ENCODE data around the gene CREB3L2.

The CREB3L2 gene

DNA sequence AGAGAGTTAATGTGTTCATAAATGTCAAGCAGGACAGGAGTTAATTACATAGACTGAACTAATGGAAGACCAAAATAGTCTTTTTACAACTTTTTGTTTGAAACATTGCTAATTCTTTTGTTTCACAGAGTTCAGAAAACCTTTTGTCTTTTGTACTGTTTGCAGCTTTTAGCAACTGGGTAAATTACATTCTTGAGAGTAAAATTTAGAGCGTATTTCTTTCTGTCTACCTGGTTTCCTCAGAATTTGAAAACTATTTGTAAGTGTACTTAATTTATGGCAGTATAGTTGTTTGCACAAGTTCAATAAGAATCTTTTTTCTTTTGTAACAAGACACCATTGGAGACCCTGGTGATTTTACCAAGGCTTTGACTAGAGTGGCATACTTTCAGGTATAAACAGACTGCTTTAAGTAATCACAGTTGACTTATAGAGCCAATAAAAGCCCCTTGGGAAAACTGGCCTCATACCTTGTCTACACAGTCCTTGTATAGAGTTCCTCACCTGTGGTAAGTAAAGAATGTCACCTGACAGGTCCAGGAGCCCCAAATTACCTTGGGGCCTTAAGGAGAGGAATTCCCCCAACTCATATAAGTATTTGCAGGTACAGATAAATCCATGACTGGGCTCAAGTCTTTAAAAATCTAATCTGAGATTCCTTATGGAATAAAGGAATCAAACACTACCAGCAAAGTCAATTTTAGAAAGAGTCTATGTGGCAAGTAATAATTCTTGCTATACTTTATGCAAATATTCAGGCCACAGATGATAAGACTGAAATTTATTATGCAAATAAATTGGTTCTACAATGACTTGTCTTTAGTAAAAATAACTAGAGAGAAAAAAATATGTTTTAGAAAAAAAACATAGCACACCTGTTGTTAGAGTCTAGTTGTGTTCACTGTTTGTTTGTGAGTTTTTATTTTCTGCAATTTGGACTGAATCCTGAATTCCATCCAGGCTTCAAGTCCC is 23.6 kb upstream of the CREB3L2 start:
- H3K14ac ChIP-seq (ENCODE audit: low read length) = no peak overlapping the region

DNA sequence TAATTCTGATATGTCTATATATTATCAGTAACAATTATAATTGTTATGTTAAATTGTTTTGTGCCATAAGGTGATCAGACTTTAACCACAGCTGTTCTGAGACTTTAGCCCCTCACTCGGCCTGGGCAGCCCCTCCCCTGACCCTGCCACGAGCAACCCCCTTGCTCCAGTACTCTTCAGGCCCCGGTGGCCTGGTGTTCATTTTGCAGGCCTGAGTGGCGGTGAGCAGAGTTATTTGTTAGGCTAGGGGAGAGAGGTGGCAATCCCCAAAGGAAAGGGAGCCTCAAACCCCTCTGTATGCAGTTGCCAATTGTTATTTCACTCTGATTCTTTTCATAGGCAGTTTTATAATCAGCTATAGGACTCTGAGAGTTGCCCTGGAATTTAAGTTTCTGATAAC is 22.9 kb upstream of the CREB3L2 start:
- DNase-seq = no peak
- peaks cover 3% of the 10 kb centered on the region for H3K9me3 ChIP-seq (ENCODE audit: insufficient read depth, low read depth, low read length)
- no peaks in the 10 kb centered on the region for H3K27me3 ChIP-seq (ENCODE audit: insufficient read depth, low read length)
- no peak overlapping the region for H3K4me2 ChIP-seq (ENCODE audit: low read length)
- H3K14ac ChIP-seq (ENCODE audit: low read length) = no peak overlapping the region
- H3K79me2 ChIP-seq (ENCODE audit: control insufficient read depth, insufficient read depth, low read length, poor library complexity) = no peaks in the 10 kb centered on the region
- H3K79me1 ChIP-seq (ENCODE audit: low read length) = no peaks in the 10 kb centered on the region
- H3K36me3 ChIP-seq (ENCODE audit: control insufficient read depth in 1 of 2, insufficient read depth in 2 of 2, low read length in 2 of 2) = peaks cover 0 to 2% of the 10 kb centered on the region in 2 experiments
- no peak overlapping the region for H4K91ac ChIP-seq (ENCODE audit: low read depth, low read length)
- no peak overlapping the region for H2BK5ac ChIP-seq (ENCODE audit: low read depth, low read length, poor library complexity)
- H2BK12ac ChIP-seq (ENCODE audit: low read length) = no peak overlapping the region
- H3K18ac ChIP-seq (ENCODE audit: low read length) = no peak overlapping the region
- no peaks in the 10 kb centered on the region for H3K4me1 ChIP-seq (ENCODE audit: control insufficient read depth in 1 of 2, insufficient read depth in 2 of 2, low read length in 2 of 2)
- H3K4ac ChIP-seq (ENCODE audit: low read depth, low read length) = no peak overlapping the region
- H4K8ac ChIP-seq (ENCODE audit: low read depth, low read length) = no peak overlapping the region
- H2AK5ac ChIP-seq (ENCODE audit: low read length) = peak overlapping the region; percentile 70
- H3K27ac ChIP-seq (ENCODE audit: low read depth, low read length) = no peak overlapping the region
- no peak overlapping the region for H3K4me3 ChIP-seq (ENCODE audit: low read depth, low read length)
- H2AFZ ChIP-seq (ENCODE audit: insufficient read depth, low read length, poor library complexity) = no peak overlapping the region
- WGBS (ENCODE audit: extremely low coverage, insufficient coverage, insufficient read length) = no CpG with 5 or more reads among the region's 4 CpGs
- no peak overlapping the region for H4K12ac ChIP-seq (ENCODE audit: low read depth, low read length)
- no peak overlapping the region for H3K23ac ChIP-seq (ENCODE audit: low read length)
- no peak overlapping the region for H3K9ac ChIP-seq (ENCODE audit: low read length)
- H2BK120ac ChIP-seq (ENCODE audit: insufficient read depth, low read length, poor library complexity) = no peak overlapping the region

More for the DNA sequence above, 23.6 kb upstream of the CREB3L2 start:
- H3K79me1 ChIP-seq (ENCODE audit: low read length) = peaks cover 2% of the 10 kb centered on the region
- no peaks in the 10 kb centered on the region for H3K79me2 ChIP-seq (ENCODE audit: control insufficient read depth, insufficient read depth, low read length, poor library complexity)
- no peak overlapping the region for H2BK12ac ChIP-seq (ENCODE audit: low read length)
- no peak overlapping the region for H2AK5ac ChIP-seq (ENCODE audit: low read length)
- no peak overlapping the region for H4K8ac ChIP-seq (ENCODE audit: low read depth, low read length)
- no peaks in the 10 kb centered on the region for H3K4me1 ChIP-seq (ENCODE audit: control insufficient read depth in 1 of 2, insufficient read depth in 2 of 2, low read length in 2 of 2)
- no peak overlapping the region for H2AFZ ChIP-seq (ENCODE audit: insufficient read depth, low read length, poor library complexity)
- no peak overlapping the region for H4K12ac ChIP-seq (ENCODE audit: low read depth, low read length)
- no peak overlapping the region for H2BK120ac ChIP-seq (ENCODE audit: insufficient read depth, low read length, poor library complexity)
- no peak for DNase-seq
- H3K27ac ChIP-seq (ENCODE audit: low read depth, low read length) = no peak overlapping the region
- H3K4ac ChIP-seq (ENCODE audit: low read depth, low read length) = no peak overlapping the region
- no CpG with 5 or more reads among the region's 1 CpG for WGBS (ENCODE audit: extremely low coverage, insufficient coverage, insufficient read length)
- H3K18ac ChIP-seq (ENCODE audit: low read length) = no peak overlapping the region
- H3K27me3 ChIP-seq (ENCODE audit: insufficient read depth, low read length) = no peaks in the 10 kb centered on the region
- no peak overlapping the region for H3K4me3 ChIP-seq (ENCODE audit: low read depth, low read length)
- no peak overlapping the region for H3K23ac ChIP-seq (ENCODE audit: low read length)
- H4K91ac ChIP-seq (ENCODE audit: low read depth, low read length) = no peak overlapping the region
- no peak overlapping the region for H2BK5ac ChIP-seq (ENCODE audit: low read depth, low read length, poor library complexity)
- H3K9me3 ChIP-seq (ENCODE audit: insufficient read depth, low read depth, low read length) = peaks cover 3% of the 10 kb centered on the region
- no peak overlapping the region for H3K4me2 ChIP-seq (ENCODE audit: low read length)
- H3K9ac ChIP-seq (ENCODE audit: low read length) = no peak overlapping the region
- peaks cover 0 to 2% of the 10 kb centered on the region in 2 experiments for H3K36me3 ChIP-seq (ENCODE audit: control insufficient read depth in 1 of 2, insufficient read depth in 2 of 2, low read length in 2 of 2)

DNA sequence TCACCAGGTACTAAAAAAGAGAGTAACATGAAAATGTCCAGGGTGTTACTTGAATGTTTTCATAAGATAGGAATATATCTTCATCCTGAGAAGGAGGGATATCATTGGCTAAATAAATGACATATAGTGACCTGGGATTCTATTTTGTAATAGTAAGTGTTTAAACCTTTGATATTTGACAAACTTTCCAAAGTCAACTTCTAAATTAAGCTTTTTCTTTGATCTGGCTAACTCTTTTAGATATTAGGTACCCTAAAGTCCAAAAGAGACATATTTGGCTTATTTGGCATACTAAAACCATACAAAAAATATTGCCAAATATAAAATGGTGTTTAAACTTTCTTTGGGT is 22.4 kb upstream of the CREB3L2 start:
- H3K4ac ChIP-seq (ENCODE audit: low read depth, low read length) = no peak overlapping the region
- no peaks in the 10 kb centered on the region for H3K4me1 ChIP-seq (ENCODE audit: control insufficient read depth in 1 of 2, insufficient read depth in 2 of 2, low read length in 2 of 2)
- no peak overlapping the region for H4K12ac ChIP-seq (ENCODE audit: low read depth, low read length)
- no peak overlapping the region for H2BK12ac ChIP-seq (ENCODE audit: low read length)
- no peaks in the 10 kb centered on the region for H3K79me2 ChIP-seq (ENCODE audit: control insufficient read depth, insufficient read depth, low read length, poor library complexity)
- no peaks in the 10 kb centered on the region for H3K79me1 ChIP-seq (ENCODE audit: low read length)
- H2AK5ac ChIP-seq (ENCODE audit: low read length) = no peak overlapping the region
- peaks cover 0 to 2% of the 10 kb centered on the region in 2 experiments for H3K36me3 ChIP-seq (ENCODE audit: control insufficient read depth in 1 of 2, insufficient read depth in 2 of 2, low read length in 2 of 2)
- H3K18ac ChIP-seq (ENCODE audit: low read length) = no peak overlapping the region
- H4K91ac ChIP-seq (ENCODE audit: low read depth, low read length) = no peak overlapping the region
- H3K14ac ChIP-seq (ENCODE audit: low read length) = no peak overlapping the region
- H2AFZ ChIP-seq (ENCODE audit: insufficient read depth, low read length, poor library complexity) = no peak overlapping the region
- H2BK120ac ChIP-seq (ENCODE audit: insufficient read depth, low read length, poor library complexity) = no peak overlapping the region
- DNase-seq = no peak
- no peaks in the 10 kb centered on the region for H3K27me3 ChIP-seq (ENCODE audit: insufficient read depth, low read length)
- no peak overlapping the region for H3K4me2 ChIP-seq (ENCODE audit: low read length)
- no peak overlapping the region for H3K4me3 ChIP-seq (ENCODE audit: low read depth, low read length)
- no peak overlapping the region for H3K9ac ChIP-seq (ENCODE audit: low read length)
- no peak overlapping the region for H3K23ac ChIP-seq (ENCODE audit: low read length)
- H3K27ac ChIP-seq (ENCODE audit: low read depth, low read length) = no peak overlapping the region
- peaks cover 3% of the 10 kb centered on the region for H3K9me3 ChIP-seq (ENCODE audit: insufficient read depth, low read depth, low read length)
- H2BK5ac ChIP-seq (ENCODE audit: low read depth, low read length, poor library complexity) = no peak overlapping the region
- H4K8ac ChIP-seq (ENCODE audit: low read depth, low read length) = no peak overlapping the region

DNA sequence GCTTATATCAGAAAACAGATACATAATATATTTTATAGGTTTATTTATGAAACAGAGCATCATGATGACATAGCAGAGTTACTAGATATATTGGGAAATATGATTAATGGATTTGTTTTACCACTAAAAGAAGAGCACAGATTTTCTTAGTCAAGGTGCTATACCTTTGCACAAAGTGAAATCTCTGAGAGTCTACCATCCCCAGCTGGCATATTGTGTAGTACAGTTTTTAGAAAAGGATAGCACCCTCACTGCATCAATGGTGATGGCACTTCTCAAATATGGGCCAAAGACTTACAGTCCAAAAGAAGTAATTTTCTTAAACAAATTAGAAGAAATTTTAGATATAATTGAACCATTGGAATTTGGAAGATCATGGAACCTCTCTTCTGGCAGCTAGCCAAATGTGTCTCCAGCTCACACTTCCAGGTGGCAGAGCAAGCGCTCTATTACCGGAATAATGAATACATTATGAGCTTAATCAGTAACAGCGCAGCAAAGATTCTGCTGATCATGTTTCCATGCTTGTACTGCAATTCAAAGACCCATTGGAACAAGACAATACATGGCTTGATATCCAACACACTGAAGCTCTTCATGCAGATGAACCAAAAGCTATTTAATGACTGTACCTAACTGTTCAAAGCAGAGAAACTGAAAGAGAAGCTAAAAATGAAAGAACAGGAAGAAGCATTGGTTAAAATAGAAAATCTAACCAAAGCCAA is 21.9 kb upstream of the CREB3L2 start:
- H3K4me2 ChIP-seq (ENCODE audit: low read length) = no peak overlapping the region
- peaks cover 3% of the 10 kb centered on the region for H3K9me3 ChIP-seq (ENCODE audit: insufficient read depth, low read depth, low read length)
- H4K8ac ChIP-seq (ENCODE audit: low read depth, low read length) = no peak overlapping the region
- no peaks in the 10 kb centered on the region for H3K79me2 ChIP-seq (ENCODE audit: control insufficient read depth, insufficient read depth, low read length, poor library complexity)
- no peak overlapping the region for H2BK12ac ChIP-seq (ENCODE audit: low read length)
- H3K4me3 ChIP-seq (ENCODE audit: low read depth, low read length) = no peak overlapping the region
- no peak overlapping the region for H3K18ac ChIP-seq (ENCODE audit: low read length)
- no peak for DNase-seq
- no peak overlapping the region for H2BK5ac ChIP-seq (ENCODE audit: low read depth, low read length, poor library complexity)
- H3K23ac ChIP-seq (ENCODE audit: low read length) = no peak overlapping the region
- H2AFZ ChIP-seq (ENCODE audit: insufficient read depth, low read length, poor library complexity) = no peak overlapping the region
- H4K91ac ChIP-seq (ENCODE audit: low read depth, low read length) = no peak overlapping the region
- no peaks in the 10 kb centered on the region for H3K27me3 ChIP-seq (ENCODE audit: insufficient read depth, low read length)
- H3K79me1 ChIP-seq (ENCODE audit: low read length) = no peaks in the 10 kb centered on the region
- no peaks in the 10 kb centered on the region for H3K4me1 ChIP-seq (ENCODE audit: control insufficient read depth in 1 of 2, insufficient read depth in 2 of 2, low read length in 2 of 2)
- no peak overlapping the region for H3K9ac ChIP-seq (ENCODE audit: low read length)
- peaks cover 0 to 2% of the 10 kb centered on the region in 2 experiments for H3K36me3 ChIP-seq (ENCODE audit: control insufficient read depth in 1 of 2, insufficient read depth in 2 of 2, low read length in 2 of 2)
- no peak overlapping the region for H3K14ac ChIP-seq (ENCODE audit: low read length)
- H2AK5ac ChIP-seq (ENCODE audit: low read length) = no peak overlapping the region
- H2BK120ac ChIP-seq (ENCODE audit: insufficient read depth, low read length, poor library complexity) = no peak overlapping the region
- no peak overlapping the region for H4K12ac ChIP-seq (ENCODE audit: low read depth, low read length)
- H3K27ac ChIP-seq (ENCODE audit: low read depth, low read length) = no peak overlapping the region
- no peak overlapping the region for H3K4ac ChIP-seq (ENCODE audit: low read depth, low read length)
- WGBS (ENCODE audit: extremely low coverage, insufficient coverage, insufficient read length) = no CpG with 5 or more reads among the region's 3 CpGs
